Erythroblast (primary cell): Measurements from ENCODE around the gene ELF1.

Experiments used
- GATA1 ChIP-seq: IDR thresholded peaks from 2 replicates; pipeline ENCODE4 v1.6.1; 2011; ENCODE audit warnings: low read depth, mild to moderate bottlenecking, control low read depth, low read length, moderate library complexity
- POLR2A ChIP-seq: IDR thresholded peaks from 2 replicates; pipeline ENCODE4 v1.6.1; 2011; ENCODE audit warnings: mild to moderate bottlenecking, low read length

GRCh38 chr13:40994581-40995230 is 24.4 kb downstream of the ELF1 start:
- TF ChIP-seq POLR2A (no peak), GATA1 (no peak)
